ENCODE results near the gene TXLNA. TPM values are rescaled to one million over a fixed set of nuclear protein-coding genes. Genes with fewer than 3 reads are reported as not detected.

TXLNA gene
- total RNA-seq, 1 experiment from 2014 or later, result 49.8 TPM

- DNase-seq (ENCODE audit: low spot score), result no peak
- Mint-ChIP-seq H3K36me3 (peaks cover 51% of the 10 kb centered on the region), H3K27ac (no peak overlapping the region), H3K9me3 (peaks cover 5% of the 10 kb centered on the region; the same call in 1 of the 2 replicates), H3K4me3 (no peak overlapping the region), H3K27me3 (ENCODE audit: low read depth) (no peaks in the 10 kb centered on the region), H3K4me1 (no peaks in the 10 kb centered on the region)
- ChIA-PET POLR2A (interaction anchor here (0.6 kb wide), 1 partner anchor 47 kb away, joined by 3 read pairs; no protein-coding TSS in a partner anchor), CTCF (no interaction called here)
- TF ChIP-seq CDX4 (CRISPR knock-in tag; IDR thresholded peaks at IDR 0.05; ENCODE audit: borderline replicate concordance) (no peak), ZBTB43 (CRISPR knock-in tag; IDR thresholded peaks at IDR 0.05) (no peak), CTCF (IDR thresholded peaks at IDR 0.05) (no peak), GABPB1 (CRISPR knock-in tag; IDR thresholded peaks at IDR 0.05) (no peak), PRDM15 (CRISPR knock-in tag; IDR thresholded peaks at IDR 0.05) (no peak), NR1H2 (CRISPR knock-in tag; IDR thresholded peaks at IDR 0.05) (no peak), STAT6 (CRISPR knock-in tag; conservative IDR thresholded peaks at IDR 0.05; ENCODE audit: low read depth) (no peak), ATF2 (CRISPR knock-in tag; IDR thresholded peaks at IDR 0.05; ENCODE audit: borderline replicate concordance, low read depth) (no peak), TEAD1 (CRISPR knock-in tag; IDR thresholded peaks at IDR 0.05) (no peak), E2F4 (CRISPR knock-in tag; IDR thresholded peaks at IDR 0.05; ENCODE audit: borderline replicate concordance, low read depth) (no peak), HMGA2 (CRISPR knock-in tag; IDR thresholded peaks at IDR 0.05) (no peak), ZNF532 (CRISPR knock-in tag; IDR thresholded peaks at IDR 0.05; ENCODE audit: borderline replicate concordance) (no peak), JAZF1 (CRISPR knock-in tag; IDR thresholded peaks at IDR 0.05) (no peak), SOX15 (CRISPR knock-in tag; IDR thresholded peaks at IDR 0.05) (no peak)
- no peak for ATAC-seq
Measured at GRCh38 chr1:32170991-32171390, 8.5 kb upstream of the TXLNA start.
